Measurements from ENCODE around the gene ENTPD7.
A peak's percentile ranks its signal among the peaks of the same experiment; 100 is the strongest.
"Not testable (repeated sequence)": the region's sequence is repeated elsewhere in the genome, so short reads cannot be mapped to it uniquely, and the experiment has no call there.

The ENTPD7 gene

GRCh38 chr10:99659031-99659867 lies at the start of gene ENTPD7:
Gene ENTPD7 (plus strand): TSS chr10:99659509. CDS start chr10:99659957, 448 bp downstream.
- peak; percentile 94 for DNase-seq

- DNase-seq, result no peak
Measured at GRCh38 chr10:99610221-99610620, 49.1 kb upstream of the ENTPD7 start.

- no peak for DNase-seq
Measured at GRCh38 chr10:99611326-99611725, 48.0 kb upstream of the ENTPD7 start.

DNA sequence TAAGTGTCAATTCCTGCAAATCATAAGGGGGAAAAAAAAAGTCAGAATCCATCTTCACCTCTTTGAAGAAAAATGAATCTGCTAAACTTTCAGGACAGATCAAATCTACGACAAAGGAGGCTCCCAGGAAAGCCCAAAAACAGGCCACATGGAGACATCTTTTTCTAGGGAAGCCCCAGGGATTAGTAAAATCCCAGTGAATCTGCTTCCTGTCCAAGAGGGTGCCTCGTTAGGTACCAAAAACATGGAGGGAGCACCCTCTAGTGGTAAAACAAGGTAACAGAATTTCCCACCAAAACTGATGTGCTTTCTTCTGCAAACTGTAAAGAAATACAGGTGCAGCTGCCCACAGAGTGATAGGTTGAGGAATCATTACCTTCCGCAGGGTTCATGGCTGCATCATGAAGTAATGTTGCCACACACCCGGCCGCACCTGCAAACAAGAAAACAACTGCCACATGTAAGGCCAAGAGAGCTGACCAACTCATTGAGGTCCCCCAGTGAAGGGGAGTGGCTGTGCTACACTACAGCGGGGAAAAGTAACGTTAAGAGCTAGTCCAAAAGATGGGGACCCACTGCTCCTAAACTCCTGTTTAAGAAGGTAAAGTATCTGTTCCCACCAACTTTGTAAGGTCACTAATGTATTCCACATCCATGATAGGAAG lies 47.0 kb upstream of the ENTPD7 start:
- peak; percentile 45 for DNase-seq

DNA sequence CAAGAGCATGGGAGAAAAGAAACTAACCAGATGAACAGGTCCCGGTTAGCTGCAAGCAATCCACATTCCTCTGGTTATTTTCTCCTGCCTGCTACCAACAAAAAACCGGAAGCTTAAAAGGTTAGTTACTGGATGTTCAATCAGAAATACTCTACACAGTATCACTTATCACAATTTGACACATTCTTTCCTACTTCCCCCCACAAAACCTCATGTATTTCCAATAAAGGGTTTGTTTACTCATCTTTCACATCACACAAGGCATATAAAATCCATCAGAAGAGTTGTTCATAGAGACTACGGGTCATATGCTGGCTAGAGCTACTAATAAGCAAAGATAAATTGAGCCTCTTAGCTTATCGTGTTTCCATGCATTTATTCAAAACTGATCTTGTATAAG lies 43.9 kb upstream of the ENTPD7 start:
- DNase-seq, result no peak

DNA sequence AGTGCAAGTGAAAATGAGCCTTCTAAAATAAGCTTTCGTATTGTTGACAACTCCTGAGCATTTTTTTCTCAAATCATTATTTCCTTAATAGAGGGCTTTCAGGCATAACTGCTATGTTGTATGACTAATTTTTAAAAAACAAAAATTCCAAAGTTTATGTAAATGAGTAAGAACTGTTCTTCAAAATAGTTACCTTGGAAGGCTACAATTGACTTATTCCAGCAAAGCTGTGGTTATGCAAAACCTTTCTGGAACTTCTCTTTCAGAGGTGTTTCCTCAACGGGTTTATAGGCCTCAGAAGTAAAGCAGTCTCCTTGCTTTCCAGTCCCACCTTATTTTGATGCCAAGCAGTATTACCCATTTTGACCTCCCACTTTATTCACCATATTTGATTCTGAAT lies 41.6 kb upstream of the ENTPD7 start:
- DNase-seq, result no peak

- no peak for DNase-seq
Measured at GRCh38 chr10:99619090-99619800, 40.1 kb upstream of the ENTPD7 start.

DNA sequence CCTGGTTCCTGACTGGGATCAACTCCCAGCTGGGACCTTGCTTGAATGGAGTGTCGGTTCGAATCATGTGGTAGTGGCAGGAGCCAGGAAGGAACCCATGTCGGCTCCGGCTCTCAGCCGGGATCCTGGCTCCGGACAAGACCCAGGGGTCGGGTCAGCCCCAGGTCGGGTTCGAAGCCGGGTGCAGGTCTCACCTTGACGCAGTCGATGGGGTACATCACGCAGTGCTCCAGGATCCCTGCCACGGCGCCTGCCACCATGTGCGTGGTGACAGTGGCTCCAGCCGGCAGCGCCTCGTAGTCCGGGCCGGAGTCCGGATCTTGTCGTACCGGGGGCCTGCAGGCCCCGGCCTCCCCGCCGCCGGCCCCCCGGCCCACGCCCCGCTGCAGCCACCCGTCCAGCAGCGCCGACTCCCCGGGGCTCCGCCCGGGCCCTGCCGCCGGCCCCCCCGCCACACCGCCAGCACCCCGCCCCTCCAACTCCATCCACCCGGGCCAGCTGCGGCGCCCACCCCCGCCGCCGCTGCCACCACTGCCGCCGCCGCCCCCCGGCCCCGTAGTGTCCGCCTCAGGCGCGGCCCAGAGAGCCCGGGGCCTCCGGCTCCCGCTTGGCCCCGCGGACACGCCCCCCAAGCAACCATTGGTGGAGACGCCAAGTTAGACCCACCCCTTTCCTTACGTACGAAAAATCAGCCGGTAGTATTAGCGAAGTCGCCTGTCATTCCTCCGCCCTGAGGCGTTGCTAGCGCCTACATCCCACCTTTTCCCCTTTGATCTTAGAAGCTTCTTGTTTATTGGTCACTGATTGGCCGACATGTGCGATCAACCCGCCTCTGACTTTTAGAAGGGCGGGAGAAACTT lies 39.2 kb upstream of the ENTPD7 start, which contains the start of gene SLC25A28:
Gene SLC25A28, minus strand, starts transcription at position 589 of the 860 bp plus-strand sequence. Its CDS starts 104 bp downstream, at position 485.
- peak; percentile 98 for DNase-seq

GRCh38 chr10:99620711-99621453 lies 38.4 kb upstream of the ENTPD7 start:
- DNase-seq, result peak; percentile 75

- peak; percentile 35 for DNase-seq
Measured at GRCh38 chr10:99621454-99622251, 37.7 kb upstream of the ENTPD7 start.

DNA sequence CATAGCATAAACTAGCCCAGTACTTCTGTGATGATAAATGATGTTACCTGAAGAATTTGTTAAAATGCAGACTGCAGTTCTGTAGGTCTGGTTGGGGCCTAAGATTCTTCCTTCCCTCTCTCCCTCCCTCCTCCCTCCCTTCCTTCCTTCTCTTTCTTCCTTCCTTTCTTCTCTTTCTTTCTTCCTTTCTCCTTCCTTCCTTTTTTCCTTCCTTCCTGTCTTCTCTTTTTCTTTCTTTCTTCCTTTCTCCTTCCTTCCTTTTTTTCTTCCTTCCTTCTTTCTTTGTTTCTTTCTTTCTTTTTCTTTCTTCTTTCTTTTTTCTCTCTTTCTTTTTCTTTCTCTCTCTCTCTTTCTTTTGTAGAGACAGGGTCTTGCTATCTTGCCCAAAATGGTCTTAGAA lies 35.4 kb upstream of the ENTPD7 start:
- no peak for DNase-seq

DNA sequence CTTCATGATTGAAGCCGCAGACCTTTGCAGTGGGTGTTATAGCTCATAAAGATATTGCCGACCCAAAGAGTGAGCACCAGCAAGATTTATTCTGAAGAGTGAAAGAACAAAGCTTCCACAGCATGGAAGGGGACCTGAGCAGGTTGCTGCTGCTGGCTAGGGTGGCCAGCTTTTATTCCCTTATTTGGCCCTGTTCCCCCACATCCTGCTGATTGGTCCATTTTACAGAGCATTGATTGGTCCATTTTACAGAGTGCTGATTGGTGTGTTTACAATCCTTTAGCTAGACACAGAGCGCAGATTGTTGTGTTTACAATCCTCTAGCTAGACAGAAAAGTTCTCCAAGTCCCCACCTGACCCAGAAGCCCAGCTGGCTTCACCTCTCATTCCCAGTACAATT lies 34.2 kb upstream of the ENTPD7 start:
- DNase-seq, result not testable (repeated sequence)

DNA sequence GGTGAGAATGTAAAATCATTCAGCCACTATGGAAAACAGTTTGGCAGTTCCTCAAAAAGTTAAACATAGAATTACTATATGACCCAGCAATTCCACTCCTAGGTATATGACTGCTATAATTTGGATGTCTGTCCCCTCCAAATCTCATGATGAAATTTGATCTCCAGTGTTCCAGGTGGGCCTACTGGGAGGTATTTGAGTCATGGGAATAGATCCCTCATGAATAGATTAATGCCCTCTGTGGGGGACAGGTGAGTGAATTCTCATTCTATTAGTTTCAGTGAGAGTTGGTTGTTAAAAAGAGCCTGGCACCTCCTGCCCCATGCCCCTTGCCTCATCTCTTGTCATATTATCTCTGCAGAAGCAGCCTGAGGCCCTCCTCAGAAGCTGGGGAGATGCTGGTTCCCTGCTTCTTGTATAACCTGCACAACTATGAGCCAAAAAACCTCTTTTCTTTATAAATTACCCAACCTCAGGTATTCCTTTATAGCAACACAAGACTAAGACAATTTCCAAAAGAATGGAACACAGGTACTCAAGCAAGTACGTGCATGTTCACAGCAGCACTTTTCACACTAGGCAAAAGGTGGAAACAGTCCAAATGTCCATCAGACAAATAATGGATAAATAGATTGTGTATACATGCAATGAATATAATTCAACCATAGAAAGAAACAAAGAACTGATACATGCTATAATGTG lies 30.2 kb upstream of the ENTPD7 start:
- no peak for DNase-seq

DNA sequence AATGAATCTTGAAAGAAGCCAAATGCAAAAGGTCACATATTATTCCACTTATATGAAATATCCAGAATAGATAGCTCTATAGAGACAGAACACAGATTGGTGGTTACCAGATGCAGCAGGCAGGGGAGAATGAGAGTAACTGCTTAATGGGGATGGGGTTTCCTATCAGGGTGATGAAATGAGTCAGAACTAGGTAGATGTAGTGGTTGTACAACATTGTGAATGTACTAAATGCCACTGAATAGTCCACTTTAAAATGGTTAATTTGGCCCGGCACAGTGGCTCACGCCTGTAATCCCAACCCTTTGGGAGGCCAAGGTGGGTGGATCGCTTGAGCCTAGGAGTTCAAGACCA lies 29.7 kb upstream of the ENTPD7 start:
- DNase-seq, result no peak

- DNase-seq, result no peak
Measured at GRCh38 chr10:99630433-99630832, 28.9 kb upstream of the ENTPD7 start.

GRCh38 chr10:99630991-99631390 lies 28.3 kb upstream of the ENTPD7 start:
- no peak for DNase-seq

- DNase-seq, result no peak
Measured at GRCh38 chr10:99631496-99631895, 27.8 kb upstream of the ENTPD7 start.

DNA sequence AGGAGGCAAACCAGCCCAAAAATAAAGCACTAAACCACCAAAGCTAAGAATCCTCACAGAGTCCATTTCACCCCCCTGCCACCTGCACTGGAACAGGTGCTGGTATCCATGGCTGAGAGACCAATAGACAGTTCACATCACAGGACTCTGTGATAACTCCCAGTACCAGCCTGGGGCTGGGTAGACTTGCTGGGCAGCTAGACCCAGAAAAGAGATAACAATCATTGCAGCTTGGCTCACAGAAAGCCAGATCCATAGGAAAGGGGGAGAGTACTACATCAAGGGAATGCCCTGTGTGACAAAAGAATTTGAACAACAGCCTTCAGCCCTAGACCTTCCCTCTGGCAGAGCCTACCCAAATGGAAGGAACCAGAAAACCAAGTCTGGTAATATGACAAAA lies 25.5 kb upstream of the ENTPD7 start:
- DNase-seq, result no peak

DNA sequence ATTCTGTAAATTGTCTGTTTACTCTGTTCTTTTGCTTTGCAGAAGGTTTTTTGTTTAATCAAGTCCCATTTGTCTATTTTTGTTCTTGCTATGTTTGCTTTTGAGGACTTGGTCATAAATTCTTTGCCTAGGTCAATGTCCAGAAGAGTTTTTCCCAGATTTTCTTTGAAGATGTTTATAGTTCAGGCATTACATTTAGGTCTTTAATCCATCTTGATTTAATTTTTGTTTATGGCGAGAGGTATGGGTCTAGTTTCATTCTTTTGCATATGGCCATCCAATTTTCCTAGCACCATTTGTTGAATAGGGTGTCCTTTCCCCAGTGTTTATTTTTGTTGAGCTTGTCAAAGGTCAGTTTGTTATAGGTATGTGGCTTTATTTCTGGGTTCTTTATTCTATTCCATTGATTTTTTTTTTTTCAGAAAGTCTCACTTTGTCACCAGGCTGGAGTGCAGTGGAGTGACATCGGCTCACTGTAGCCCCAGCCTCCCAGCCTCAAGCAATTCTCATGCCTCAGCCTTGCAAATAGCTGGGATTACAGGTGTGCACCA lies 11.6 kb upstream of the ENTPD7 start:
- DNase-seq, result no peak

DNA sequence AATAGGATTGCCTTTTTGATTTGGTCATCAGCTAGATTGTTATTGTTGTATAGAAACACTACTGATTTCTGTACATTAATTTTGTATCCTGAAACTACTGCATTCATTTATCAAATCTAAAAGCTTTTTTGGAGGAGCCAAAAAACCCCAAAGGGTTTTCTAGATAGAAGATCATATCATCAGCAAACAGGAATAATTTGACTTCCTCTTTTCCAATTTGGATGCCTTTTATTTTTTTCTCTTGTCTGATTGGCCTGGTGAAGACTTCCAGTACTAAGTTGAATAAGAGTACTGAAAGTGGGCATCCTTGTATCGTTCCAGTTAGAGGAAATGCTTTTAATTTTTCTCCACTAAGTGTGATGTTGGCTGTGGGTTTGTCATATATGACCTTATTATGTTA lies 10.6 kb upstream of the ENTPD7 start:
- DNase-seq, result no peak

All from NCI-H345 (cell line).